ENCODE data around the gene UXS1. TPM values are rescaled to one million over a fixed set of nuclear protein-coding genes. Genes with fewer than 3 reads are reported as not detected.

UXS1 gene
- total RNA-seq, 2 donors from 2014 or later = 31.0 to 34.4 TPM

GRCh38 chr2:106062627-106063026 is 131.5 kb downstream of the UXS1 start:
- peaks cover 12% of the 10 kb centered on the region for H3K27me3 ChIP-seq
- no peak for TF ChIP-seq CTCF (IDR thresholded peaks at IDR 0.05)
- intact Hi-C loops (cut with DNase I) = no loop called here
- no peaks in the 10 kb centered on the region for H3K4me1 ChIP-seq
- no peaks in the 10 kb centered on the region for H3K9me3 ChIP-seq
- H3K27ac ChIP-seq = no peak overlapping the region
- H3K36me3 ChIP-seq = no peaks in the 10 kb centered on the region
- no peak for DNase-seq
- H3K9ac ChIP-seq (ENCODE audit: low read depth in 2 of 2, low read length in 2 of 2) = no peak overlapping the region
- no peak overlapping the region for H3K4me3 ChIP-seq

GRCh38 chr2:106061611-106062349 is 132.3 kb downstream of the UXS1 start:
- Histone ChIP-seq H3K36me3 (no peaks in the 10 kb centered on the region), H3K27me3 (peaks cover 12% of the 10 kb centered on the region), H3K27ac (no peak overlapping the region), H3K9ac (ENCODE audit: low read depth in 2 of 2, low read length in 2 of 2) (no peak overlapping the region), H3K4me1 (no peaks in the 10 kb centered on the region), H3K9me3 (no peaks in the 10 kb centered on the region), H3K4me3 (no peak overlapping the region)
- no peak for DNase-seq
- TF ChIP-seq CTCF (IDR thresholded peaks at IDR 0.05) = no peak
- intact Hi-C loops (cut with DNase I) = no loop called here

DNA sequence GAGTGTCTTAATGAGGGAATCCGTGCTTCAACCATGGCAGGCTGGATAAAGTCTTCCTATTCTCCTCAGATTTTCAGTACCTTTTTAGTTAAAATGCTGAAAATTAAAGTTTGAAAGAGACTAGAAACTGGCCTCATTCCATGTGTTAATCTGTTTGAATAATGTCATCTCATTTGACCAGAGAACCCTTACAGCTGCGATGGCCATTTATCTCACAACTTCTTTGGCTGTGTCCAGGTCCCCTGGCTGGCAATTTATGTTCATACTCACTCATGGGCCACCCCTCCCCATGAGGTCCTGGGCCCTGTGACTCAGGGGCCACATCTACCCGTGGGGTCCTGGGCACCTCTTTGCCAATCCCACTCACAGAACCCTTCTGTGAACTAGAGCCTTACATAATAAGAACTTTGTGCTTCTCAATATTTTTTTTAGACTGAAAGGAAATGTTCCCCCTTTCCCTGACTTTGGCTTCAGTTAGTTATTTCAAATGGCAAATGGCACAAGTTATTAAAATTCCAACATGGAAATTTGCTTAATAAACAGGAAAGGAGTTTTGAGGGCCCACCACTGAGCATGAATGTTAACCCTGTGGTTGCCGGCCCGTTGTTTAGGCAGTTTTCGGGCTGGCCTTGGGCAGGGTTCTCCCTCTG is 134.6 kb downstream of the UXS1 start:
- H3K9me3 ChIP-seq = no peaks in the 10 kb centered on the region
- intact Hi-C loops (cut with DNase I) = no loop called here

GRCh38 chr2:106058469-106059137 is 135.5 kb downstream of the UXS1 start:
- no peak overlapping the region for H3K27ac ChIP-seq
- no peaks in the 10 kb centered on the region for H3K36me3 ChIP-seq
- no peak for TF ChIP-seq CTCF (IDR thresholded peaks at IDR 0.05)
- no peaks in the 10 kb centered on the region for H3K4me1 ChIP-seq
- no peaks in the 10 kb centered on the region for H3K27me3 ChIP-seq
- no peak overlapping the region for H3K9ac ChIP-seq (ENCODE audit: low read depth in 2 of 2, low read length in 2 of 2)
- DNase-seq = no peak
- H3K9me3 ChIP-seq = no peaks in the 10 kb centered on the region
- H3K4me3 ChIP-seq = no peak overlapping the region
- intact Hi-C loops (cut with DNase I) = no loop called here

More for the DNA sequence above, 134.6 kb downstream of the UXS1 start:
- Histone ChIP-seq H3K4me1 (no peaks in the 10 kb centered on the region), H3K36me3 (no peaks in the 10 kb centered on the region), H3K9ac (ENCODE audit: low read depth in 2 of 2, low read length in 2 of 2) (no peak overlapping the region), H3K27me3 (no peaks in the 10 kb centered on the region), H3K27ac (no peak overlapping the region), H3K4me3 (no peak overlapping the region)
- no peak for TF ChIP-seq CTCF (IDR thresholded peaks at IDR 0.05)
- DNase-seq = no peak

DNA sequence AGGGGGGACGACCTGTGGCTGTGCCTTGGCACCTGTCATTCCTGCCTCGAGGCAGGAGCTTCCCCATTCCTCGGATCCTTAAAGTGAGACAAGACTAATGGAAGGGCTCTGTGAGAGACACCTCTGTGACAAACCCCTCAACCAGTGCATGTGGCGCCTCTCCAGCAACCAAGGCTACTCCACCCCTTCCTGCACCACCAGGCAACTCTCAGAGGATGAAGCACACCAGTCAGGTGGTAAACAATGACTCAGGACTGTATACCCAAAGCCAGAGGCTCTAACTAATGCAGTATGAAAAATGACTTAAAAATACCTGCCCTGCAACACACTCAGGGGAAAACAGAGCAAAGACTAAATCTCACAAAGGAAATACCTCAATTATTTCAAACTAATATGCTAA is 136.9 kb downstream of the UXS1 start:
- no peak overlapping the region for H3K4me3 ChIP-seq
- H3K27ac ChIP-seq = no peak overlapping the region
- H3K36me3 ChIP-seq = no peaks in the 10 kb centered on the region
- no peak for TF ChIP-seq CTCF (IDR thresholded peaks at IDR 0.05)
- no peak for DNase-seq
- intact Hi-C loops (cut with DNase I) = no loop called here
- no peaks in the 10 kb centered on the region for H3K27me3 ChIP-seq
- no peaks in the 10 kb centered on the region for H3K9me3 ChIP-seq
- no peak overlapping the region for H3K9ac ChIP-seq (ENCODE audit: low read depth in 2 of 2, low read length in 2 of 2)
- H3K4me1 ChIP-seq = no peaks in the 10 kb centered on the region
